Activated CD4-positive, alpha-beta T cell treated with anti-CD3 and anti-CD28 coated beads, Interleukin-2, Interleukin-4, amounts not matched to agents 100 ng/mL and 50 ng/mL, durations not matched to agents 16 hours and 8 hours (primary cell): ENCODE data around the gene PDS5B.
A peak's percentile ranks its signal among the peaks of the same experiment; 100 is the strongest.
"Not testable (repeated sequence)": the region's sequence is repeated elsewhere in the genome, so short reads cannot be mapped to it uniquely, and the experiment has no call there.

Experiments
- DNase-seq: peaks from one replicate; pipeline ENCODE4 v3.0.0-alpha.2; 2020; ENCODE audit warnings: low spot score

The PDS5B gene

GRCh38 chr13:32650705-32651311, 64.6 kb downstream of the PDS5B start:
- peak; percentile 79 for DNase-seq

- DNase-seq = no peak
These were observed 71.1 kb downstream of the PDS5B start for GRCh38 chr13:32657309-32657708.

GRCh38 chr13:32659736-32660135, 73.5 kb downstream of the PDS5B start:
- no peak for DNase-seq

GRCh38 chr13:32660227-32660626, 74.0 kb downstream of the PDS5B start:
- no peak for DNase-seq

GRCh38 chr13:32661685-32662084, 75.4 kb downstream of the PDS5B start:
- DNase-seq = no peak

- DNase-seq = no peak
These were observed 77.4 kb downstream of the PDS5B start for GRCh38 chr13:32663660-32664059.

- DNase-seq = no peak
These were observed 80.8 kb downstream of the PDS5B start for GRCh38 chr13:32666990-32667571.

- peak; percentile 35 for DNase-seq
These were observed 82.9 kb downstream of the PDS5B start for GRCh38 chr13:32669030-32669646.

- DNase-seq = no peak
These were observed 88.3 kb downstream of the PDS5B start for GRCh38 chr13:32674503-32674902.

- DNase-seq = no peak
These were observed 90.0 kb downstream of the PDS5B start for GRCh38 chr13:32676242-32676641.

- no peak for DNase-seq
These were observed 95.9 kb downstream of the PDS5B start for GRCh38 chr13:32682130-32682529.

- no peak for DNase-seq
These were observed 96.5 kb downstream of the PDS5B start for GRCh38 chr13:32682740-32683139.

- DNase-seq = no peak
These were observed 101.0 kb downstream of the PDS5B start for GRCh38 chr13:32687275-32687674.

- no peak for DNase-seq
These were observed 109.5 kb downstream of the PDS5B start for GRCh38 chr13:32695602-32696250.

- DNase-seq = no peak
These were observed 121.2 kb downstream of the PDS5B start for GRCh38 chr13:32707471-32707870.

GRCh38 chr13:32713397-32713796, 127.1 kb downstream of the PDS5B start:
- no peak for DNase-seq

- DNase-seq = not testable (repeated sequence)
These were observed 129.9 kb downstream of the PDS5B start for GRCh38 chr13:32716201-32716600.

GRCh38 chr13:32720026-32720425, 133.8 kb downstream of the PDS5B start:
- DNase-seq = no peak

GRCh38 chr13:32721131-32722034, 135.1 kb downstream of the PDS5B start:
- DNase-seq = not testable (repeated sequence)

- DNase-seq = no peak
These were observed 136.1 kb downstream of the PDS5B start for GRCh38 chr13:32722340-32722739.

GRCh38 chr13:32723987-32724386, 137.7 kb downstream of the PDS5B start:
- no peak for DNase-seq

GRCh38 chr13:32726374-32727037, 140.3 kb downstream of the PDS5B start:
- DNase-seq = no peak
